Ammon's horn (tissue), 1 donor: ENCODE results near the gene STIL.
A peak's percentile ranks its signal among the peaks of the same experiment; 100 is the strongest.

ENCODE experiments used
- DNase-seq: peaks from one replicate; pipeline ENCODE4 v3.0.0-alpha.2; 2016; ENCODE audit warnings: low spot score

Gene STIL

GRCh38 chr1:47235241-47235681, 78.7 kb downstream of the STIL start:
- peak; percentile 67 for DNase-seq

GRCh38 chr1:47233186-47233585, 80.8 kb downstream of the STIL start:
- no peak for DNase-seq

- DNase-seq = no peak
Measured at GRCh38 chr1:47232187-47232874, 81.6 kb downstream of the STIL start, which contains the start of gene TAL1. Gene TAL1, minus strand, starts transcription at chr1:47232225. Its CDS starts 6,337 bp downstream, at chr1:47225888.

- peak; percentile 68 for DNase-seq
Measured at GRCh38 chr1:47231301-47232186, 82.4 kb downstream of the STIL start.

GRCh38 chr1:47230692-47231300, 83.2 kb downstream of the STIL start:
- no peak for DNase-seq

GRCh38 chr1:47229886-47230691, 83.9 kb downstream of the STIL start:
- DNase-seq = no peak

- DNase-seq = no peak
Measured at GRCh38 chr1:47229031-47229885, 84.7 kb downstream of the STIL start.

- DNase-seq = no peak
Measured at GRCh38 chr1:47228644-47229030, 85.3 kb downstream of the STIL start.

GRCh38 chr1:47227341-47228232, 86.4 kb downstream of the STIL start:
- no peak for DNase-seq

GRCh38 chr1:47226839-47227215, 87.1 kb downstream of the STIL start:
- DNase-seq = no peak

GRCh38 chr1:47226121-47226838, 87.7 kb downstream of the STIL start:
- no peak for DNase-seq

GRCh38 chr1:47225430-47226100, 88.4 kb downstream of the STIL start:
- DNase-seq = no peak

GRCh38 chr1:47224676-47225399, 89.1 kb downstream of the STIL start:
- DNase-seq = no peak

- no peak for DNase-seq
Measured at GRCh38 chr1:47223921-47224675, 89.8 kb downstream of the STIL start.

GRCh38 chr1:47223174-47223920, 90.6 kb downstream of the STIL start:
- DNase-seq = no peak

- no peak for DNase-seq
Measured at GRCh38 chr1:47222476-47222875, 91.5 kb downstream of the STIL start.
